A549 (cell line): ENCODE results near the gene PLA2G2D.

Experiments
- FOSB ChIP-seq: fragments of 250-450 bp; sonication (Bioruptor Pico); IDR thresholded peaks from 2 replicates; pipeline ENCODE4 v1.5.0; 2020; ENCODE audit warnings: mild to moderate bottlenecking, moderate library complexity
- GATA3 ChIP-seq: IDR thresholded peaks from 2 replicates; pipeline ENCODE4 v1.6.1; 2012; ENCODE audit warnings: borderline replicate concordance
- POLR2A ChIP-seq: IDR thresholded peaks from 2 replicates; pipeline ENCODE4 v1.6.1; 2012; ENCODE audit warnings: mild to moderate bottlenecking, low read length
- RFX5 ChIP-seq: fragments of 450-650 bp; IDR thresholded peaks from 2 replicates; pipeline ENCODE4 v1.7.1; 2014; ENCODE audit warnings: antibody characterized with exemption, mild to moderate bottlenecking, moderate library complexity
- TF ChIP-seq, protein P1 (sequence below): fragments of >200 bp; sonication (Bioruptor Twin); formaldehyde crosslinking; IDR thresholded peaks from 3 replicates; pipeline ENCODE4 v1.5.1; 2016
- TF ChIP-seq, protein P2 (sequence below): fragments of 450-650 bp; IDR thresholded peaks from 2 replicates; pipeline ENCODE4 v1.6.1; 2014; ENCODE audit warnings: antibody characterized with exemption
- TF ChIP-seq, protein P3 (sequence below): IDR thresholded peaks from 2 replicates; pipeline ENCODE4 v1.6.1; 2012
- TF ChIP-seq, protein P4 (sequence below): fragments of 200-600 bp; sonication (generic); IDR thresholded peaks from 2 replicates; pipeline ENCODE4 v1.6.1; 2016; ENCODE audit warnings: antibody characterized with exemption, mild to moderate bottlenecking, moderate library complexity
- TF ChIP-seq, protein P5 (sequence below): fragments of 250-450 bp; sonication (Bioruptor Pico); IDR thresholded peaks from 2 replicates; pipeline ENCODE4 v1.5.0; 2021; ENCODE audit warnings: mild to moderate bottlenecking, moderate library complexity, borderline replicate concordance

DNA sequence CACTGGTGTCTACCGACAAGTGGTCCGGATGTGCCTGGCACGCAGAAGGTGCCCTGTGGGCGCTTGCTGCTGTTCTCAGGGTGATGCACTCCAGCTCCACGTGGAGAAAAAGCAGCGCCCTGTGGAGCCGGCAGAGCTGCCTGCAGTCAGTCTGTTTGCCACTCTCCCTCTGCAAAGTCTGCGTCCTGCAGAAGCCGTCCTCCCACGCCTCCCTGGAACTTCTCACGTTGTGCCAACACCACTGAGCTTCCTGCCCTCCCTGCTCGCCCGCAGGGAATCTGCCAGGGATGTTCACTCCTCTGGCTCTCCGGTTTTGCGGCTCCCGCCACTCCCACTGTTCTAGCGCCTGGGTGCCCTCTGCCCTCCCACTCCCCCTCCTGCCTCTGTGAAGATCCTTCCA is 46.7 kb upstream of the PLA2G2D start:
- no peak for TF ChIP-seq GATA3
- TF ChIP-seq, protein P1, sequence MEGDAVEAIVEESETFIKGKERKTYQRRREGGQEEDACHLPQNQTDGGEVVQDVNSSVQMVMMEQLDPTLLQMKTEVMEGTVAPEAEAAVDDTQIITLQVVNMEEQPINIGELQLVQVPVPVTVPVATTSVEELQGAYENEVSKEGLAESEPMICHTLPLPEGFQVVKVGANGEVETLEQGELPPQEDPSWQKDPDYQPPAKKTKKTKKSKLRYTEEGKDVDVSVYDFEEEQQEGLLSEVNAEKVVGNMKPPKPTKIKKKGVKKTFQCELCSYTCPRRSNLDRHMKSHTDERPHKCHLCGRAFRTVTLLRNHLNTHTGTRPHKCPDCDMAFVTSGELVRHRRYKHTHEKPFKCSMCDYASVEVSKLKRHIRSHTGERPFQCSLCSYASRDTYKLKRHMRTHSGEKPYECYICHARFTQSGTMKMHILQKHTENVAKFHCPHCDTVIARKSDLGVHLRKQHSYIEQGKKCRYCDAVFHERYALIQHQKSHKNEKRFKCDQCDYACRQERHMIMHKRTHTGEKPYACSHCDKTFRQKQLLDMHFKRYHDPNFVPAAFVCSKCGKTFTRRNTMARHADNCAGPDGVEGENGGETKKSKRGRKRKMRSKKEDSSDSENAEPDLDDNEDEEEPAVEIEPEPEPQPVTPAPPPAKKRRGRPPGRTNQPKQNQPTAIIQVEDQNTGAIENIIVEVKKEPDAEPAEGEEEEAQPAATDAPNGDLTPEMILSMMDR: no peak
- TF ChIP-seq POLR2A: no peak
- TF ChIP-seq, protein P2, sequence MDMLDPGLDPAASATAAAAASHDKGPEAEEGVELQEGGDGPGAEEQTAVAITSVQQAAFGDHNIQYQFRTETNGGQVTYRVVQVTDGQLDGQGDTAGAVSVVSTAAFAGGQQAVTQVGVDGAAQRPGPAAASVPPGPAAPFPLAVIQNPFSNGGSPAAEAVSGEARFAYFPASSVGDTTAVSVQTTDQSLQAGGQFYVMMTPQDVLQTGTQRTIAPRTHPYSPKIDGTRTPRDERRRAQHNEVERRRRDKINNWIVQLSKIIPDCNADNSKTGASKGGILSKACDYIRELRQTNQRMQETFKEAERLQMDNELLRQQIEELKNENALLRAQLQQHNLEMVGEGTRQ: no peak
- TF ChIP-seq FOSB (CRISPR knock-in tag): no peak
- TF ChIP-seq, protein P3, sequence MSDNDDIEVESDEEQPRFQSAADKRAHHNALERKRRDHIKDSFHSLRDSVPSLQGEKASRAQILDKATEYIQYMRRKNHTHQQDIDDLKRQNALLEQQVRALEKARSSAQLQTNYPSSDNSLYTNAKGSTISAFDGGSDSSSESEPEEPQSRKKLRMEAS: no peak
- no peak for TF ChIP-seq RFX5
- TF ChIP-seq, protein P4, sequence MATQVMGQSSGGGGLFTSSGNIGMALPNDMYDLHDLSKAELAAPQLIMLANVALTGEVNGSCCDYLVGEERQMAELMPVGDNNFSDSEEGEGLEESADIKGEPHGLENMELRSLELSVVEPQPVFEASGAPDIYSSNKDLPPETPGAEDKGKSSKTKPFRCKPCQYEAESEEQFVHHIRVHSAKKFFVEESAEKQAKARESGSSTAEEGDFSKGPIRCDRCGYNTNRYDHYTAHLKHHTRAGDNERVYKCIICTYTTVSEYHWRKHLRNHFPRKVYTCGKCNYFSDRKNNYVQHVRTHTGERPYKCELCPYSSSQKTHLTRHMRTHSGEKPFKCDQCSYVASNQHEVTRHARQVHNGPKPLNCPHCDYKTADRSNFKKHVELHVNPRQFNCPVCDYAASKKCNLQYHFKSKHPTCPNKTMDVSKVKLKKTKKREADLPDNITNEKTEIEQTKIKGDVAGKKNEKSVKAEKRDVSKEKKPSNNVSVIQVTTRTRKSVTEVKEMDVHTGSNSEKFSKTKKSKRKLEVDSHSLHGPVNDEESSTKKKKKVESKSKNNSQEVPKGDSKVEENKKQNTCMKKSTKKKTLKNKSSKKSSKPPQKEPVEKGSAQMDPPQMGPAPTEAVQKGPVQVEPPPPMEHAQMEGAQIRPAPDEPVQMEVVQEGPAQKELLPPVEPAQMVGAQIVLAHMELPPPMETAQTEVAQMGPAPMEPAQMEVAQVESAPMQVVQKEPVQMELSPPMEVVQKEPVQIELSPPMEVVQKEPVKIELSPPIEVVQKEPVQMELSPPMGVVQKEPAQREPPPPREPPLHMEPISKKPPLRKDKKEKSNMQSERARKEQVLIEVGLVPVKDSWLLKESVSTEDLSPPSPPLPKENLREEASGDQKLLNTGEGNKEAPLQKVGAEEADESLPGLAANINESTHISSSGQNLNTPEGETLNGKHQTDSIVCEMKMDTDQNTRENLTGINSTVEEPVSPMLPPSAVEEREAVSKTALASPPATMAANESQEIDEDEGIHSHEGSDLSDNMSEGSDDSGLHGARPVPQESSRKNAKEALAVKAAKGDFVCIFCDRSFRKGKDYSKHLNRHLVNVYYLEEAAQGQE: no peak
- TF ChIP-seq, protein P5, sequence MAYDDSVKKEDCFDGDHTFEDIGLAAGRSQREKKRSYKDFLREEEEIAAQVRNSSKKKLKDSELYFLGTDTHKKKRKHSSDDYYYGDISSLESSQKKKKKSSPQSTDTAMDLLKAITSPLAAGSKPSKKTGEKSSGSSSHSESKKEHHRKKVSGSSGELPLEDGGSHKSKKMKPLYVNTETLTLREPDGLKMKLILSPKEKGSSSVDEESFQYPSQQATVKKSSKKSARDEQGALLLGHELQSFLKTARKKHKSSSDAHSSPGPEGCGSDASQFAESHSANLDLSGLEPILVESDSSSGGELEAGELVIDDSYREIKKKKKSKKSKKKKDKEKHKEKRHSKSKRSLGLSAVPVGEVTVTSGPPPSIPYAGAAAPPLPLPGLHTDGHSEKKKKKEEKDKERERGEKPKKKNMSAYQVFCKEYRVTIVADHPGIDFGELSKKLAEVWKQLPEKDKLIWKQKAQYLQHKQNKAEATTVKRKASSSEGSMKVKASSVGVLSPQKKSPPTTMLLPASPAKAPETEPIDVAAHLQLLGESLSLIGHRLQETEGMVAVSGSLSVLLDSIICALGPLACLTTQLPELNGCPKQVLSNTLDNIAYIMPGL (CRISPR knock-in tag): no peak
